ENCODE data around the gene CMTM1.

CMTM1 gene

GRCh38 chr16:66569131-66569530, 2.9 kb downstream of the CMTM1 start:
- no peak for TF ChIP-seq CTCF (IDR thresholded peaks at IDR 0.05; ENCODE audit: control extremely low read depth, extremely low read depth, low read depth, missing control alignments)
- CTCF ChIA-PET: interaction anchor here (0.9 to 2.7 kb wide), 3 partner anchors 12 to 39 kb away, joined by 3 to 11 read pairs (median 5); no protein-coding TSS in a partner anchor
- DNase-seq (ENCODE audit: extremely low spot score): no peak
- POLR2A ChIA-PET: no interaction called here

- ChIA-PET CTCF (interaction anchor here (0.9 to 2.7 kb wide), 9 partner anchors 9 to 301 kb away, joined by 3 to 11 read pairs (median 4); partner anchors contain the start of gene CMTM2), POLR2A (no interaction called here)
- DNase-seq (ENCODE audit: extremely low spot score): no peak
- no peak for TF ChIP-seq CTCF (IDR thresholded peaks at IDR 0.05; ENCODE audit: control extremely low read depth, extremely low read depth, low read depth, missing control alignments)
Observed at GRCh38 chr16:66569827-66570405, 3.7 kb downstream of the CMTM1 start.

- ChIA-PET CTCF (interaction anchor here (0.9 to 5.4 kb wide), 7 partner anchors 10 to 61 kb away, joined by 3 to 22 read pairs (median 4); no protein-coding TSS in a partner anchor), POLR2A (no interaction called here)
- TF ChIP-seq CTCF (IDR thresholded peaks at IDR 0.05; ENCODE audit: control extremely low read depth, extremely low read depth, low read depth, missing control alignments): no peak
- DNase-seq (ENCODE audit: extremely low spot score): no peak
Observed at GRCh38 chr16:66572356-66572755, 6.1 kb downstream of the CMTM1 start.

- ChIA-PET POLR2A (no interaction called here), CTCF (interaction anchor here (1.0 to 5.4 kb wide), 7 partner anchors 11 to 167 kb away, joined by 3 to 22 read pairs (median 4); partner anchors contain the start of gene CKLF)
- TF ChIP-seq CTCF (IDR thresholded peaks at IDR 0.05; ENCODE audit: control extremely low read depth, extremely low read depth, low read depth, missing control alignments): no peak
- DNase-seq (ENCODE audit: extremely low spot score): no peak
Observed at GRCh38 chr16:66574081-66574480, 7.8 kb downstream of the CMTM1 start.

- no peak for TF ChIP-seq CTCF (IDR thresholded peaks at IDR 0.05; ENCODE audit: control extremely low read depth, extremely low read depth, low read depth, missing control alignments)
- DNase-seq (ENCODE audit: extremely low spot score): no peak
- CTCF ChIA-PET: interaction anchor here (1.0 to 5.4 kb wide), 8 partner anchors 12 to 168 kb away, joined by 3 to 22 read pairs (median 6); partner anchors contain the start of gene CKLF
- POLR2A ChIA-PET: no interaction called here
Observed at GRCh38 chr16:66574531-66574930, 8.3 kb downstream of the CMTM1 start.

GRCh38 chr16:66575060-66575459, 8.8 kb downstream of the CMTM1 start:
- CTCF ChIA-PET: interaction anchor here (0.9 to 5.4 kb wide), 9 partner anchors 12 to 168 kb away, joined by 3 to 22 read pairs (median 4); partner anchors contain the start of gene CKLF
- no peak for DNase-seq (ENCODE audit: extremely low spot score)
- no peak for TF ChIP-seq CTCF (IDR thresholded peaks at IDR 0.05; ENCODE audit: control extremely low read depth, extremely low read depth, low read depth, missing control alignments)
- POLR2A ChIA-PET: no interaction called here

All from GM10248 (cell line).